HEK293 (cell line): Measurements from ENCODE around the gene TMEM61.

Source experiments
- CTCF ChIA-PET: fragments of 350-600 bp; formaldehyde crosslinking; extraction: SDS; loops from one replicate; lab custom pipeline; 2021; ENCODE audit warnings: antibody characterized with exemption; lab: Yijun Ruan, JAX
- POLR2A ChIA-PET: fragments of 300-600 bp; formaldehyde crosslinking; extraction: SDS; loops from one replicate; lab custom pipeline; 2020; ENCODE audit warnings: antibody characterized with exemption, inconsistent platforms; lab: Yijun Ruan, JAX
- H3K27ac ChIP-seq: fragments of 200-500 bp; sonication (Bioruptor generic); 2 replicates; pipeline ENCODE4 v1.5.1; 2014; ENCODE audit warnings: low read depth, low read length, control low read depth, inconsistent platforms; ENCODE audit errors: extremely low read depth
- H3K36me3 ChIP-seq, 2 experiments: fragments of 200-500 bp in 1 of 2; sonication (Bioruptor generic) in 1 of 2; 1 replicate in 1 of 2; 2 replicates in 1 of 2; pipeline ENCODE4 v1.5.1; 2014 to 2017; ENCODE audit warnings: inconsistent platforms in 2 of 2, low read length in 2 of 2; ENCODE audit not compliant: control insufficient read depth in 2 of 2, insufficient read depth in 1 of 2
- H3K4me1 ChIP-seq: fragments of 200-500 bp; sonication (Bioruptor generic); 2 replicates; pipeline ENCODE4 v1.5.1; 2014; ENCODE audit warnings: mild to moderate bottlenecking, low read length, inconsistent platforms; ENCODE audit not compliant: control insufficient read depth, insufficient read depth
- H3K4me3 ChIP-seq: 2 replicates; pipeline ENCODE4 v1.5.1; 2011; ENCODE audit warnings: low read depth, mild to moderate bottlenecking, control low read depth, low read length, moderate library complexity
- H3K9me3 ChIP-seq: fragments of 200-500 bp; sonication (Bioruptor generic); 2 replicates; pipeline ENCODE4 v1.5.1; 2014; ENCODE audit warnings: low read depth, low read length, inconsistent platforms; ENCODE audit not compliant: control insufficient read depth, insufficient read depth
- AEBP2 ChIP-seq: fragments of 450-650 bp; formaldehyde crosslinking; IDR thresholded peaks from 2 replicates; pipeline ENCODE4 v1.5.1; 2016; ENCODE audit warnings: missing biosample characterization, missing genetic modification characterization, borderline replicate concordance
- BCL11A ChIP-seq: fragments of 450-650 bp; formaldehyde crosslinking; IDR thresholded peaks from 2 replicates; pipeline ENCODE4 v1.5.1; 2016; ENCODE audit warnings: low read depth, missing biosample characterization, missing genetic modification characterization
- ELK4 ChIP-seq: IDR thresholded peaks from 2 replicates; pipeline ENCODE4 v1.6.1; 2011; ENCODE audit warnings: mild to moderate bottlenecking, low read depth, low read length, borderline replicate concordance
- HIC1 ChIP-seq: fragments of 450-650 bp; formaldehyde crosslinking; IDR thresholded peaks from 2 replicates; pipeline ENCODE4 v1.5.1; 2016; ENCODE audit warnings: missing biosample characterization, missing genetic modification characterization
- HOXD13 ChIP-seq: sonication (generic); formaldehyde crosslinking; IDR thresholded peaks from 2 replicates; pipeline ENCODE4 v1.8.0; 2022; ENCODE audit warnings: missing genetic modification reagents, borderline replicate concordance
- OSR2 ChIP-seq: fragments of 450-650 bp; formaldehyde crosslinking; IDR thresholded peaks from 2 replicates; pipeline ENCODE4 v1.5.1; 2016; ENCODE audit warnings: missing biosample characterization, missing genetic modification characterization
- SP2 ChIP-seq: fragments of 450-650 bp; formaldehyde crosslinking; IDR thresholded peaks from 2 replicates; pipeline ENCODE4 v1.5.1; 2016; ENCODE audit warnings: missing biosample characterization, missing genetic modification characterization
- SP3 ChIP-seq: fragments of 450-650 bp; formaldehyde crosslinking; IDR thresholded peaks from 2 replicates; pipeline ENCODE4 v1.5.1; 2016; ENCODE audit warnings: missing biosample characterization, missing genetic modification characterization
- TRIM28 ChIP-seq: IDR thresholded peaks from 2 replicates; pipeline ENCODE4 v1.6.1; 2011; ENCODE audit warnings: low read length, control low read depth, borderline replicate concordance
- WT1 ChIP-seq: fragments of 450-650 bp; formaldehyde crosslinking; IDR thresholded peaks from 2 replicates; pipeline ENCODE4 v1.5.1; 2016; ENCODE audit warnings: missing biosample characterization, missing genetic modification characterization
- ZEB2 ChIP-seq: fragments of 450-650 bp; formaldehyde crosslinking; IDR thresholded peaks from 2 replicates; pipeline ENCODE4 v1.5.1; 2016; ENCODE audit warnings: missing biosample characterization, missing genetic modification characterization
- ZNF169 ChIP-seq: fragments of 450-650 bp; formaldehyde crosslinking; IDR thresholded peaks from 2 replicates; pipeline ENCODE4 v1.5.1; 2016; ENCODE audit warnings: missing biosample characterization, missing genetic modification characterization
- ZNF18 ChIP-seq: fragments of 450-650 bp; formaldehyde crosslinking; IDR thresholded peaks from 2 replicates; pipeline ENCODE4 v1.5.1; 2016; ENCODE audit warnings: missing biosample characterization, missing genetic modification characterization
- ZNF211 ChIP-seq: fragments of 450-650 bp; formaldehyde crosslinking; IDR thresholded peaks from 2 replicates; pipeline ENCODE4 v1.5.1; 2016; ENCODE audit warnings: low read depth, missing biosample characterization, missing genetic modification characterization
- ZNF26 ChIP-seq: fragments of 450-650 bp; formaldehyde crosslinking; IDR thresholded peaks from 2 replicates; pipeline ENCODE4 v1.5.1; 2016; ENCODE audit warnings: missing biosample characterization, missing genetic modification characterization
- ZNF423 ChIP-seq: fragments of 450-650 bp; formaldehyde crosslinking; IDR thresholded peaks from 2 replicates; pipeline ENCODE4 v1.5.1; 2016; ENCODE audit warnings: missing biosample characterization, missing genetic modification characterization
- ZNF580 ChIP-seq: fragments of 450-650 bp; formaldehyde crosslinking; IDR thresholded peaks from 2 replicates; pipeline ENCODE4 v1.5.1; 2016; ENCODE audit warnings: missing biosample characterization, missing genetic modification characterization
- ZNF639 ChIP-seq: fragments of 450-650 bp; formaldehyde crosslinking; IDR thresholded peaks from 2 replicates; pipeline ENCODE4 v1.5.1; 2016; ENCODE audit warnings: missing biosample characterization, missing genetic modification characterization
- ZNF645 ChIP-seq: fragments of 450-650 bp; formaldehyde crosslinking; IDR thresholded peaks from 2 replicates; pipeline ENCODE4; 2016; ENCODE audit warnings: missing biosample characterization, missing genetic modification characterization
- ZNF704 ChIP-seq: fragments of 450-650 bp; formaldehyde crosslinking; IDR thresholded peaks from 2 replicates; pipeline ENCODE4 v1.5.1; 2016; ENCODE audit warnings: missing biosample characterization, missing genetic modification characterization
- ZNF707 ChIP-seq: fragments of 450-650 bp; formaldehyde crosslinking; IDR thresholded peaks from 2 replicates; pipeline ENCODE4 v1.5.1; 2016; ENCODE audit warnings: missing biosample characterization, missing genetic modification characterization

Gene TMEM61

GRCh38 chr1:54980528-54981241 lies at the start of gene TMEM61:
Gene TMEM61 (plus strand): TSS chr1:54980628. CDS start chr1:54981066, 438 bp downstream.
- TF ChIP-seq SP2 (tag by site-specific recombination) (no peak), ZNF645 (tag by site-specific recombination) (no peak), ZEB2 (no peak), HOXD13 (CRISPR knock-in tag) (no peak), WT1 (no peak), BCL11A (tag by site-specific recombination) (no peak), SP3 (no peak), ELK4 (no peak), AEBP2 (tag by site-specific recombination) (no peak), ZNF704 (tag by site-specific recombination) (no peak)
- H3K36me3 ChIP-seq, result no peaks in the 10 kb centered on the region
- ChIA-PET POLR2A (no interaction called here), CTCF (no interaction called here)
- peak within 1 kb of the TSS; percentile 13 for H3K4me3 ChIP-seq
- H3K27ac ChIP-seq, result no peak within 1 kb of the TSS
- H3K9me3 ChIP-seq, result no peaks in the 10 kb centered on the region
- peaks cover 5% of the 10 kb centered on the region; the same call in 1 of the 2 replicates for H3K4me1 ChIP-seq

GRCh38 chr1:54931275-54931840 lies 49.1 kb upstream of the TMEM61 start:
- Histone ChIP-seq H3K36me3 (no peaks in the 10 kb centered on the region), H3K4me3 (no peak overlapping the region), H3K4me1 (no peaks in the 10 kb centered on the region), H3K9me3 (no peaks in the 10 kb centered on the region), H3K27ac (no peak overlapping the region)
- CTCF ChIA-PET, result interaction anchor here (0.7 to 5.1 kb wide), 3 partner anchors 14 to 1966 kb away, joined by 3 to 35 read pairs (median 3); no protein-coding TSS in a partner anchor
- POLR2A ChIA-PET, result no interaction called here
- TF ChIP-seq ZNF423 (tag by site-specific recombination) (no peak), ZNF211 (no peak), ZNF707 (tag by site-specific recombination) (no peak), OSR2 (tag by site-specific recombination) (no peak), TRIM28 (no peak), ZNF169 (tag by site-specific recombination) (no peak), ZNF18 (tag by site-specific recombination) (no peak), ZNF639 (tag by site-specific recombination) (no peak), ZNF580 (tag by site-specific recombination) (no peak), HIC1 (no peak), ZNF26 (tag by site-specific recombination) (no peak)
